ENCODE measurements around the gene F2RL3. TPM values are rescaled to one million over a fixed set of nuclear protein-coding genes. Genes with fewer than 3 reads are reported as not detected.

Gene F2RL3
- total RNA-seq, 1 experiment from 2014 or later: not detected

GRCh38 chr19:16904599-16904998, 15.8 kb downstream of the F2RL3 start:
- no TSS peak for BruUV-seq (replicated peaks)
- Histone ChIP-seq H3K4me3 (ENCODE audit: low read depth in 2 of 2, low read length in 2 of 2) (no peak overlapping the region), H3K36me3 (ENCODE audit: control insufficient read depth, insufficient read depth, low read length) (no peaks in the 10 kb centered on the region), H3K9me3 (ENCODE audit: control insufficient read depth, insufficient read depth, low read depth, low read length) (no peaks in the 10 kb centered on the region), H3K27ac (ENCODE audit: low read length) (no peak overlapping the region), H3K27me3 (ENCODE audit: control insufficient read depth, insufficient read depth, low read length) (no peaks in the 10 kb centered on the region), H3K4me1 (ENCODE audit: control insufficient read depth, insufficient read depth, low read length) (no peaks in the 10 kb centered on the region)
- intact Hi-C loops (cut with micrococcal nuclease; ENCODE audit: unreplicated experiment): no loop called here
- in situ Hi-C loops (cut with HindIII; ENCODE audit: low pct_unique_long_range_greater_than_20kb, low sequenced_read_pairs): no loop called here
- ATAC-seq: no peak
- POLR2A ChIA-PET: no interaction called here
- CTCF ChIA-PET: no interaction called here
- no peak for DNase-seq (ENCODE audit: low read depth, low spot score)
- TF ChIP-seq TCF7L2 (IDR thresholded peaks at IDR 0.05; ENCODE audit: low read depth, low read length) (no peak), SIN3A (IDR thresholded peaks at IDR 0.05; ENCODE audit: borderline replicate concordance, insufficient read depth, low read depth, low read length) (no peak), REST (IDR thresholded peaks at IDR 0.05; ENCODE audit: insufficient read depth in 1 of 2, low read depth in 2 of 2, low read length in 1 of 2) (no peak), POLR2AphosphoS5 (IDR thresholded peaks at IDR 0.05; ENCODE audit: low read depth, low read length) (no peak), CTCF (IDR thresholded peaks at IDR 0.05) (no peak)

GRCh38 chr19:16908759-16909158, 20.0 kb downstream of the F2RL3 start:
- in situ Hi-C loops (cut with HindIII; ENCODE audit: low pct_unique_long_range_greater_than_20kb, low sequenced_read_pairs) (no loop called here), intact Hi-C loops (cut with micrococcal nuclease; ENCODE audit: unreplicated experiment) (no loop called here)
- Histone ChIP-seq H3K4me1 (ENCODE audit: control insufficient read depth, insufficient read depth, low read length) (no peaks in the 10 kb centered on the region), H3K4me3 (ENCODE audit: low read depth in 2 of 2, low read length in 2 of 2) (no peak overlapping the region), H3K36me3 (ENCODE audit: control insufficient read depth, insufficient read depth, low read length) (no peaks in the 10 kb centered on the region), H3K9me3 (ENCODE audit: control insufficient read depth, insufficient read depth, low read depth, low read length) (0 out of 2 replicates have a peak, but pooled peaks cover 3% of the 10 kb centered on the region), H3K27me3 (ENCODE audit: control insufficient read depth, insufficient read depth, low read length) (no peaks in the 10 kb centered on the region), H3K27ac (ENCODE audit: low read length) (no peak overlapping the region)
- ChIA-PET CTCF (no interaction called here), POLR2A (interaction anchor here (0.5 to 0.6 kb wide), 2 partner anchors 10 to 237 kb away, joined by 5 to 6 read pairs; no protein-coding TSS in a partner anchor)
- ATAC-seq: no peak
- no TSS peak for BruUV-seq (replicated peaks)
- TF ChIP-seq CTCF (IDR thresholded peaks at IDR 0.05): no peak
- TF ChIP-seq SIN3A (IDR thresholded peaks at IDR 0.05; ENCODE audit: borderline replicate concordance, insufficient read depth, low read depth, low read length): no peak
- no peak for TF ChIP-seq POLR2AphosphoS5 (IDR thresholded peaks at IDR 0.05; ENCODE audit: low read depth, low read length)
- no peak for TF ChIP-seq TCF7L2 (IDR thresholded peaks at IDR 0.05; ENCODE audit: low read depth, low read length)
- TF ChIP-seq REST (IDR thresholded peaks at IDR 0.05; ENCODE audit: insufficient read depth in 1 of 2, low read depth in 2 of 2, low read length in 1 of 2): no peak
- DNase-seq (ENCODE audit: low read depth, low spot score): no peak
